H9 (cell line): ENCODE data around the gene SFXN1. TPM values are rescaled to one million over a fixed set of nuclear protein-coding genes. Genes with fewer than 3 reads are reported as not detected.

Experiments used
- DNase-seq: peaks from one replicate; pipeline ENCODE4 v3.0.0-alpha.2; 2017
- H2AFZ ChIP-seq: one replicate; pipeline ENCODE4 v1.6.1; 2013; ENCODE audit warnings: mild to moderate bottlenecking, low read length, control low read depth, moderate library complexity
- H2AK5ac ChIP-seq: 2 replicates; pipeline ENCODE4 v1.6.1; 2013; ENCODE audit warnings: low read length, control low read depth, mixed read lengths; ENCODE audit not compliant: insufficient read length
- H2BK120ac ChIP-seq: one replicate; pipeline ENCODE4 v1.6.1; 2013; ENCODE audit warnings: low read depth, mild to moderate bottlenecking, low read length, control low read depth, inconsistent platforms; ENCODE audit not compliant: poor library complexity, severe bottlenecking
- H2BK12ac ChIP-seq: 2 replicates; pipeline ENCODE4 v1.6.1; 2013; ENCODE audit warnings: low read length, control low read depth, mixed read lengths, low read depth; ENCODE audit not compliant: insufficient read length
- H2BK15ac ChIP-seq: 2 replicates; pipeline ENCODE4 v1.6.1; 2013; ENCODE audit warnings: low read depth, low read length, control low read depth
- H2BK20ac ChIP-seq: one replicate; pipeline ENCODE4 v1.6.1; 2013; ENCODE audit warnings: low read depth, mild to moderate bottlenecking, low read length, control low read depth, inconsistent platforms; ENCODE audit not compliant: poor library complexity, severe bottlenecking
- H2BK5ac ChIP-seq: 2 replicates; pipeline ENCODE4 v1.6.1; 2013; ENCODE audit warnings: low read length, control low read depth, mixed read lengths; ENCODE audit not compliant: insufficient read length
- H3K14ac ChIP-seq: 2 replicates; pipeline ENCODE4 v1.6.1; 2013; ENCODE audit warnings: low read length, control low read depth; ENCODE audit not compliant: insufficient read depth
- H3K18ac ChIP-seq: 2 replicates; pipeline ENCODE4 v1.6.1; 2013; ENCODE audit warnings: low read depth, mild to moderate bottlenecking, mixed read lengths, low read length, control low read depth; ENCODE audit not compliant: insufficient read length
- H3K23ac ChIP-seq: 2 replicates; pipeline ENCODE4 v1.6.1; 2013; ENCODE audit warnings: low read length, control low read depth, mixed read lengths, low read depth; ENCODE audit not compliant: insufficient read length
- H3K23me2 ChIP-seq: 2 replicates; pipeline ENCODE4 v1.6.1; 2013; ENCODE audit warnings: low read depth, mild to moderate bottlenecking, mixed read lengths, low read length, control low read depth; ENCODE audit not compliant: insufficient read length, poor library complexity, severe bottlenecking
- H3K27ac ChIP-seq: 2 replicates; pipeline ENCODE4 v1.5.1; 2013; ENCODE audit warnings: low read length, control low read depth, mixed read lengths, low read depth; ENCODE audit not compliant: insufficient read length
- H3K27me3 ChIP-seq: 2 replicates; pipeline ENCODE4 v1.6.1; 2013; ENCODE audit warnings: low read length, control low read depth, inconsistent platforms; ENCODE audit not compliant: insufficient read depth
- H3K4ac ChIP-seq: 2 replicates; pipeline ENCODE4 v1.6.1; 2013; ENCODE audit warnings: low read depth, mild to moderate bottlenecking, control low read depth, inconsistent platforms, low read length, moderate library complexity
- H3K4me1 ChIP-seq: 2 replicates; pipeline ENCODE4 v1.6.1; 2013; ENCODE audit warnings: low read length, control low read depth, inconsistent platforms; ENCODE audit not compliant: insufficient read depth
- H3K4me2 ChIP-seq: 2 replicates; pipeline ENCODE4 v1.6.1; 2013; ENCODE audit warnings: low read length, control low read depth, mixed read lengths; ENCODE audit not compliant: insufficient read length, insufficient read depth
- H3K56ac ChIP-seq: 2 replicates; pipeline ENCODE4 v1.6.1; 2013; ENCODE audit warnings: low read depth, mild to moderate bottlenecking, mixed read lengths, low read length, control low read depth; ENCODE audit not compliant: insufficient read length
- H3K79me1 ChIP-seq: 2 replicates; pipeline ENCODE4 v1.6.1; 2013; ENCODE audit warnings: low read depth, mild to moderate bottlenecking, moderate library complexity, low read length, control low read depth, inconsistent platforms; ENCODE audit not compliant: insufficient read depth, poor library complexity, severe bottlenecking
- H3K79me2 ChIP-seq: 2 replicates; pipeline ENCODE4 v1.6.1; 2013; ENCODE audit warnings: low read length, control low read depth, inconsistent platforms; ENCODE audit not compliant: insufficient read depth
- H3K9ac ChIP-seq: 2 replicates; pipeline ENCODE4 v1.6.1; 2013; ENCODE audit warnings: low read length, control low read depth, mixed read lengths; ENCODE audit not compliant: insufficient read length; ENCODE audit errors: extremely low read depth
- H3K9me3 ChIP-seq: one replicate; pipeline ENCODE4 v1.6.1; 2013; ENCODE audit warnings: low read depth, low read length, inconsistent platforms; ENCODE audit not compliant: control insufficient read depth
- H3T11ph ChIP-seq: one replicate; pipeline ENCODE4 v1.6.1; 2013; ENCODE audit warnings: mild to moderate bottlenecking, low read length, control low read depth, inconsistent platforms
- H4K20me1 ChIP-seq: one replicate; pipeline ENCODE4 v1.6.1; 2013; ENCODE audit not compliant: control insufficient read depth, insufficient read length, insufficient read depth
- H4K5ac ChIP-seq: 2 replicates; pipeline ENCODE4 v1.6.1; 2013; ENCODE audit warnings: low read depth, mild to moderate bottlenecking, mixed read lengths, low read length, control low read depth; ENCODE audit not compliant: insufficient read length
- H4K8ac ChIP-seq: replicated peaks from 2 replicates; pipeline ENCODE4 v1.6.1; 2013; ENCODE audit warnings: low read length, control low read depth, mixed read lengths, low read depth; ENCODE audit not compliant: insufficient read length
- H4K91ac ChIP-seq: 2 replicates; pipeline ENCODE4 v1.6.1; 2013; ENCODE audit warnings: low read depth, mild to moderate bottlenecking, moderate library complexity, mixed read lengths, low read length, control low read depth; ENCODE audit not compliant: insufficient read length
- H3K27ac Mint-ChIP-seq, 3 experiments: 2 replicates in 2 of 3; 3 replicates in 1 of 3; pipeline ENCODE4 v1.8.0; 2020 to 2021; ENCODE audit warnings: mixed read lengths in 3 of 3, mild to moderate bottlenecking in 1 of 3, moderate library complexity in 1 of 3
- H3K27me3 Mint-ChIP-seq: 2 replicates; pipeline ENCODE4 v1.8.0; 2021; ENCODE audit warnings: low read depth, mild to moderate bottlenecking, moderate library complexity, mixed read lengths
- H3K36me3 Mint-ChIP-seq, 3 experiments: 2 replicates in 2 of 3; 3 replicates in 1 of 3; pipeline ENCODE4 v1.8.0; 2020 to 2021; ENCODE audit warnings: low read depth in 3 of 3, mixed read lengths in 3 of 3; ENCODE audit not compliant: insufficient read depth in 1 of 3
- H3K4me1 Mint-ChIP-seq, 2 experiments: 2 replicates each; pipeline ENCODE4 v1.8.0; 2020; ENCODE audit warnings: mixed read lengths in 2 of 2
- H3K4me3 Mint-ChIP-seq, 2 experiments: 2 replicates in 1 of 2; 3 replicates in 1 of 2; pipeline ENCODE4 v1.8.0; 2020 to 2021; ENCODE audit warnings: mild to moderate bottlenecking in 2 of 2, mixed read lengths in 2 of 2, moderate library complexity in 1 of 2
- H3K9me3 Mint-ChIP-seq, 2 experiments: 2 replicates in 1 of 2; 3 replicates in 1 of 2; pipeline ENCODE4 v1.8.0; 2020; ENCODE audit warnings: mild to moderate bottlenecking in 2 of 2, mixed read lengths in 2 of 2, moderate library complexity in 1 of 2
- WGBS: extraction: QIAGEN DNeasy Blood & Tissue Kit; methylation state at CpG from one replicate; pipeline ENCODE4 v1.1.7; 2013; ENCODE audit warnings: missing lambda C conversion rate, low lambda C conversion rate, mixed read lengths; ENCODE audit not compliant: insufficient read length; ENCODE audit errors: extremely low coverage; 5-methylcytosine and 5-hydroxymethylcytosine counted together
- total RNA-seq: library from RNA; stranded (reverse); gene quantifications from 2 replicates; pipeline ENCODE4 v1.2.1, GENCODE V29; 2021
- TF ChIP-seq, protein P1 (sequence below): fragments of 200-600 bp; sonication (generic); conservative IDR thresholded peaks from 3 replicates; pipeline ENCODE4 v1.8.0; 2021; ENCODE audit warnings: antibody characterized with exemption, mild to moderate bottlenecking

SFXN1 gene
- total RNA-seq, 1 experiment from 2014 or later: 99.2 TPM

DNA sequence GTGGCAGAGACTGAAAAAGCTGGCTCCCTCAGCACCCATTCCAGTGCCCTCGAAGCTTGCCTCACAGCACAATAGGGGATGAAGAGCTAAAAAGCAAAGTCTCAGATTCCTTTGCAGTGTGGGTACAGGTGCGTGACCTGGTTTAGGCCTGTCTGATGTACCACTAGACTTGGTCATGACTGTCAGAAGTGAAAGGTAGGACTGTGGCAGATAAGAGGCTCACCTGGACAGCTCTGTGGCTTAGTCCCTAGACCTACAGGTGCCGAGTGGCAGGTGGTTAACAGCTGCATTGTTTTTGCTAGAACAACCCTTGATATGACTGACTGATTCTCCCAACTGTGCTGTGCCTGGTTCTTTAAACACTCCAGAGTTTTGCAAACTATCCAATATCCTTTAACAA lies 14.7 kb upstream of the SFXN1 start:
- H3K4me2 ChIP-seq: no peak overlapping the region
- H2BK15ac ChIP-seq: no peak overlapping the region
- no peaks in the 10 kb centered on the region for H3K27me3 ChIP-seq
- H3K4me1 ChIP-seq: no peaks in the 10 kb centered on the region
- no peaks in the 10 kb centered on the region for H3K23me2 ChIP-seq
- Mint-ChIP-seq H3K4me3 (no peak overlapping the region), H3K27ac (no peak overlapping the region; a peak in 1 of 7 replicates), H3K36me3 (no peaks in the 10 kb centered on the region), H3K9me3 (no peaks in the 10 kb centered on the region), H3K4me1 (peaks cover 5 to 8% of the 10 kb centered on the region in 2 experiments), H3K27me3 (peaks cover 12% of the 10 kb centered on the region)
- no peaks in the 10 kb centered on the region for H3K79me1 ChIP-seq
- H3K14ac ChIP-seq: no peak overlapping the region
- no peak overlapping the region for H2BK120ac ChIP-seq
- H3K27ac ChIP-seq: no peak overlapping the region
- H3K9ac ChIP-seq: no peak overlapping the region
- no peak overlapping the region for H2BK12ac ChIP-seq
- H2BK20ac ChIP-seq: no peak overlapping the region
- H2AFZ ChIP-seq: no peak overlapping the region
- no peak overlapping the region for H3K56ac ChIP-seq
- no peak overlapping the region for H4K8ac ChIP-seq
- TF ChIP-seq, protein P1, sequence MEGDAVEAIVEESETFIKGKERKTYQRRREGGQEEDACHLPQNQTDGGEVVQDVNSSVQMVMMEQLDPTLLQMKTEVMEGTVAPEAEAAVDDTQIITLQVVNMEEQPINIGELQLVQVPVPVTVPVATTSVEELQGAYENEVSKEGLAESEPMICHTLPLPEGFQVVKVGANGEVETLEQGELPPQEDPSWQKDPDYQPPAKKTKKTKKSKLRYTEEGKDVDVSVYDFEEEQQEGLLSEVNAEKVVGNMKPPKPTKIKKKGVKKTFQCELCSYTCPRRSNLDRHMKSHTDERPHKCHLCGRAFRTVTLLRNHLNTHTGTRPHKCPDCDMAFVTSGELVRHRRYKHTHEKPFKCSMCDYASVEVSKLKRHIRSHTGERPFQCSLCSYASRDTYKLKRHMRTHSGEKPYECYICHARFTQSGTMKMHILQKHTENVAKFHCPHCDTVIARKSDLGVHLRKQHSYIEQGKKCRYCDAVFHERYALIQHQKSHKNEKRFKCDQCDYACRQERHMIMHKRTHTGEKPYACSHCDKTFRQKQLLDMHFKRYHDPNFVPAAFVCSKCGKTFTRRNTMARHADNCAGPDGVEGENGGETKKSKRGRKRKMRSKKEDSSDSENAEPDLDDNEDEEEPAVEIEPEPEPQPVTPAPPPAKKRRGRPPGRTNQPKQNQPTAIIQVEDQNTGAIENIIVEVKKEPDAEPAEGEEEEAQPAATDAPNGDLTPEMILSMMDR: no peak
- no peak overlapping the region for H2AK5ac ChIP-seq
- peak overlapping the region; percentile 25 for H2BK5ac ChIP-seq
- no peak for DNase-seq
- no peak overlapping the region for H3K4ac ChIP-seq
- H4K20me1 ChIP-seq: no peaks in the 10 kb centered on the region
- H3K79me2 ChIP-seq: no peaks in the 10 kb centered on the region
- H3K9me3 ChIP-seq: no peaks in the 10 kb centered on the region
- no peak overlapping the region for H4K91ac ChIP-seq
- H3K18ac ChIP-seq: no peak overlapping the region
- no peak overlapping the region for H3T11ph ChIP-seq
- no peak overlapping the region for H4K5ac ChIP-seq
- no CpG with 5 or more reads among the region's 3 CpGs for WGBS
- no peak overlapping the region for H3K23ac ChIP-seq
